Activated CD4-positive, alpha-beta T cell treated with anti-CD3 and anti-CD28 coated beads, Interleukin-2, amount 50 U/mL, for 4 hours (primary cell): Measurements from ENCODE around the gene DOCK8.
"Not testable (repeated sequence)": the region's sequence is repeated elsewhere in the genome, so short reads cannot be mapped to it uniquely, and the experiment has no call there.

Experiments used
- DNase-seq, 2 experiments: peaks; one replicate each; pipeline ENCODE4 v3.0.0-alpha.2; 2020

DOCK8 gene

GRCh38 chr9:227860-228259 is 13.2 kb downstream of the DOCK8 start:
- no peak for DNase-seq

DNA sequence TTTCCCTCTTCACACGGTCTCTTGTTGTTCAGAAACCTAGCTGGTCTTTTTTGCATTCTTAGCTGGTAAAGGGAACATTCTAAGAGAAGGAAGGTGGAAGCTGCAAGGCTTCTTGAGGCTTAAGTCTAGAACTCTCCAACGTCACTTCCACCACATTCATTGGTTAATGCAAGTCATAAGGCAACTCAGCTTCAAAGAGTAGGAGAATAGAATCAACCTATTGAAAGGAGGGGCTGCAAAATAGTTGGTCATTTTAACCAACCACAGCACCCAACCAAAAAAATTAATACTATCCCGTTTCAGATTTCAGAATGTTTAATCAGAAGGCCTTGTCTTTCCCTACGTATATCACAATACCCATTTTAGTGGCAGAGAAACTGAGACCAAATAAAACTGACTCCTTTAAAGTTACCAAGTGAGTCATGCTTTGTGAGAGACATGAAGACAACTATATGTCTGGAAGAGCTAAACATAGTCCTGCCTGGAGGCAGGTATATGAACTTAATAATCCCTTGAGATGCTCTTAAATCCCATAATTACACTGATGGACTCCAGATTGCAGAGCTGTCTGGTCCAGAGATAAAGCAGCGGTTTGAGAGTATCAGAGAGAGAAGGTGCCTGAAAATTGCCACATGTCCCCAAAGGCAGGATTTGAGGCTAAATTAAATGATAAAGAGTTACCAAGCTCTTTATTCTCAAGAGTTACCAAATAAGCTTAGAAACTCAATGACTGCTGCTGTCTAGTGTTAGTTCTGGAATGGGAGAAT is 14.4 kb downstream of the DOCK8 start:
- DNase-seq, result no peak

DNA sequence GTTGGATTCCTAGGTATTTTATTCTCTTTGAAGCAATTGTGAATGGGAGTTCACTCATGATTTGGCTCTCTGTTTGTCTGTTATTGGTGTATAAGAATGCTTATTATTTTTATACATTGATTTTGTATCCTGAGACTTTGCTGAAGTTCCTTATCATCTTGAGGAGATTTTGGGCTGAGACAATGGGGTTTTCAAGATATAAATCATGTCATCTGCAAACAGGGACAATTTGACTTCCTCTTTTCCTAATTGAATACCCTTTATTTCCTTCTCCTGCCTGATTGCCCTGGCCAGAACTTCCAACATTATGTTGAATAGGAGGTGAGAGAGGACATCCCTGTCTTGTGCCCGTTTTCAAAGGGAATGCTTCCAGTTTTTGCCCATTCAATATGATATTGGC is 17.0 kb downstream of the DOCK8 start:
- DNase-seq, result not testable (repeated sequence)

- not testable (repeated sequence) for DNase-seq
These were observed 19.0 kb downstream of the DOCK8 start for GRCh38 chr9:233708-234107.

GRCh38 chr9:237141-237857 is 22.6 kb downstream of the DOCK8 start:
- DNase-seq, result no peak

GRCh38 chr9:237858-238345 is 23.2 kb downstream of the DOCK8 start:
- DNase-seq, result no peak

GRCh38 chr9:242461-243080 is 27.9 kb downstream of the DOCK8 start:
- no peak for DNase-seq

DNA sequence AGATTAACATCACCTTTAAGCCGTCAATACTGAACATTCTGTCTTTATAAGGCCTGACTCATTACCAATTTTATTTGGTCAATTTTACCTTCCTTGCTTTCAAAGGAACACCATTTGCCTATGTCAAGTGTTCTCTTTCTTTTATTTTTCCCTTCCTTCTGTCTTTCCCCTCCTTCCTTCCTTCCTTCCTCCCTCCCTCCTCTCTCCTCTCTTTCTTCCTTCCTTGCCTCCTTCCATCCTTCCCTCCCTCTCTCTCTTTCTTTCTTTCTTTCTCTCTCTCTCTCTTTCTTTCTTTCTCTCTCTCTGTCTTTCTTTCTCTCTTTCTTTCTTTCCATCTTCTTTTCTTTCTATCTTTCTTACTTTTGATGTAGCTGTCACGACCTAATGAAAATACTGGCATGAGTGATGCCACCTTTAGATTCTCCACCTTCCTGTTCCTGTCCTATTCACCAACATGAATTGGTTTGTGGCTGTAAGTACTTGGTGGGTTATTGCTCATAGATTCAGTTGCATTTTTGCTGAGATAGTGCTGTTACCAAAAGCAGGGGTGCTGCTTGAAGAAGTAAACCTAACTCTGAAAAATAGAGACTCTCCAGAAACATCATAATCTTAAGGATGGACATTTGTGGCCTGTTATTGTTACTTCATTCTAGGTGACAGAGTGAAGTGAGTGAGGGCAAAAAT is 33.8 kb downstream of the DOCK8 start:
- DNase-seq, result no peak

DNA sequence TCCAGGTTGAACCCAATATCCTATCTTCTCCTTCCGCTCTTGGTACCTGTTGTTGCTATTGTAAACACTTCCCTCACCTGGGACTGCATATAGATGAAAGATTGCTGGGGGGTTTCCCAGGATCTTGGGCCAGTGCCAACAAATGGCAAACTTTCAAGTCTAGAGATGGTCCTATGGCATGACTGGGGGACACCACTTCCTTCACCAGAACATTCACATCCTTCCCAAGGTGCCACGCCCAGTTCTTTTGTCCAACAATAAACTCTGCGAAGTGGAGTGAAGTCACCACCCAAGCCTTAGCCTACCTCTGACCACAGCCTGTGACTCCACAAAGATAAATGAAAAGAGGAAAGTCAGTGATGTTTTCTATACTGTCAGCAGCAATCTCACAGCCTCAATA is 34.4 kb downstream of the DOCK8 start:
- peak; percentile 2 to 8 for DNase-seq

DNA sequence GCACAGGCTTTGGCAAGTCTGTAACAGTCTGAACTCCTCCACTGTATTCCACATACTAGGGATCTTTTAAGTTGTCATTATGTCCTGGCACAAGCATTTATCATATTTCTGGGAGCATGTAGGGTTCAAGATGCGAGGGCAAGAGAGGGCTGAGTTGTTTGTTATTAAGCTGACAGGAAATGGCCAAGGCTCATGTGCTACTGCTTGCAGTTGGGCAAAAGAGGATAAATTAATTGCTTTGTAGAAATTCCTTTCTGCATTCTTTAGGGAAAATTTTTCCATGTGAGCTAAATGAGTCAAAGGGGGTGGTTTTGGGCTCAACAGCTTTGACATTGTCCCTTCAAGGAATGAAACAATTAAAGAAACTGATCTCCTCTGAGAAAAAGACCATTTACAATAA is 35.4 kb downstream of the DOCK8 start:
- DNase-seq, result no peak

DNA sequence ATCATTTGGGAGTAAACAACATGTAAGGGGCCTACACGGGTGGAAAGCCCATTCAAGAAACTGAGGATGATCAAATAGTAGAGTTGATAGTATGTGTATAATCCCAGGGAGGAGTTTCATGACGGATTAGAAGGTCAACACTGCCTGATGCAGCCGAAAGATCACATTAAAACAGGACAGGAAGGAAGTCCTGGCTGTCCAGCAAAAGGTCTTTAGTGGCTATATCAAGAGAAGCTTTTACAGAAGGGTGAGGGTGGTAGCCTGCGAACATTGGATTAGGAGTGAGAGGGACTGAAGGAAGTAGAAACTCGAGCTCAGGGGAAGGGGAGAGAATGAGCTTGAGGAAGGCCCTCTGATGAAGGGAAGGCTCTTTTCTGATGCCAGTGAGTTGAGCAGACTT is 36.0 kb downstream of the DOCK8 start:
- DNase-seq, result no peak

DNA sequence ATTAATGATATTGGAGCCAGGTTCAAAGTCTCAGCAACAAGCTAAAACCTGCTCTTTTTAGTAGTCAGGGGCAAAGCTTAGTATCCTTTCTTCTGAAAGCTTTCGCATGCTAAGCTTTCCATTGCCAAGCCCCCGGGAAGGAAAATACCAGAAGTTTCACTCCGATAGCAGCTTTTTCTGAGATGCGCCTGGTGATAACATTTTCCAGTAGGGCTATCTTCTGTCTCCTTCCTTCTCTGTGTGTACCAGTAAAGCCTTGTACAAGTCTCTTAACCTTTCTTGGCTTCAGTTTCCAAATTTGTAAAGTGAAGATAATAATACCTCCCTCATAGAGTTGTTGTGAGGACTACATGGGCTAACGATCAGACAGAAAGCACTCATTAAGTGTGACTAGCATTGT is 36.7 kb downstream of the DOCK8 start:
- no peak for DNase-seq

GRCh38 chr9:253539-253938 is 38.9 kb downstream of the DOCK8 start:
- DNase-seq, result no peak

DNA sequence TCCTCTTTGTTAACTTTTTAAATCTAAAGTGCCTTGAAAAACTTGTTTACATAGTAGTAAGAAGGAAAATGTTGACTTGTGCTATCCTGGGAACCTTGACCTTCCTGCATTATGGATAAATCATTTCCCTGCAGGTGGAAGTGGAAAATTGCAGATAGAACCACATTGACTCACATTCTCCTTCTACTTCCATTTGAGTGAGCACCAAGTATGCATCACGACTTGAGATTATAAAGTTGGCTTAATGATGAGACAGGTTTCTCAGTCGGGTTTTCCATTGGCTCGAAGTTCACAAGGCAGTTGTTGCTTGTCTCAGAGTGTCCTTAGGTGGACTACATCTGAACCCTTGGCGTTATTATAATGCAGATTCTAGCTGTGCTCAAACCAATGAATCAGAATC is 39.9 kb downstream of the DOCK8 start:
- DNase-seq, result no peak

DNA sequence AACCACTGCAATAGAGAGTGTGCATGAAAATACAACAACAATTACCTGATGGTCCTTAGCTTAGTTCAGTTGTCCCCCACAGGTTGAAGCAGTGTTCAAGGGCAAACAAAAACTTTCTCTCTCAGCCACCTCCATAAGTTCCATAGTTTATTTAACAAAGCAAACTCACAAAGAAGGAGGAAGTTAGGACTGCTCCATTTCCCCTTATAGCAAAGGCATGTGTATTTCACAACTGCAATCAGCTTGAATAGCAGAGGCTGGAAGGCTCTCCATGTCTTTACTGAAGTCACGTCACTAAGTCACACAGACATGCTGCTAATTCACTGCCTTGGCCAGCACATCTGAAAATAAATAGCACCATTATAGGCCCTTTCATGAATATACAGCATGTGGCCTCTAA is 43.3 kb downstream of the DOCK8 start:
- DNase-seq, result no peak

DNA sequence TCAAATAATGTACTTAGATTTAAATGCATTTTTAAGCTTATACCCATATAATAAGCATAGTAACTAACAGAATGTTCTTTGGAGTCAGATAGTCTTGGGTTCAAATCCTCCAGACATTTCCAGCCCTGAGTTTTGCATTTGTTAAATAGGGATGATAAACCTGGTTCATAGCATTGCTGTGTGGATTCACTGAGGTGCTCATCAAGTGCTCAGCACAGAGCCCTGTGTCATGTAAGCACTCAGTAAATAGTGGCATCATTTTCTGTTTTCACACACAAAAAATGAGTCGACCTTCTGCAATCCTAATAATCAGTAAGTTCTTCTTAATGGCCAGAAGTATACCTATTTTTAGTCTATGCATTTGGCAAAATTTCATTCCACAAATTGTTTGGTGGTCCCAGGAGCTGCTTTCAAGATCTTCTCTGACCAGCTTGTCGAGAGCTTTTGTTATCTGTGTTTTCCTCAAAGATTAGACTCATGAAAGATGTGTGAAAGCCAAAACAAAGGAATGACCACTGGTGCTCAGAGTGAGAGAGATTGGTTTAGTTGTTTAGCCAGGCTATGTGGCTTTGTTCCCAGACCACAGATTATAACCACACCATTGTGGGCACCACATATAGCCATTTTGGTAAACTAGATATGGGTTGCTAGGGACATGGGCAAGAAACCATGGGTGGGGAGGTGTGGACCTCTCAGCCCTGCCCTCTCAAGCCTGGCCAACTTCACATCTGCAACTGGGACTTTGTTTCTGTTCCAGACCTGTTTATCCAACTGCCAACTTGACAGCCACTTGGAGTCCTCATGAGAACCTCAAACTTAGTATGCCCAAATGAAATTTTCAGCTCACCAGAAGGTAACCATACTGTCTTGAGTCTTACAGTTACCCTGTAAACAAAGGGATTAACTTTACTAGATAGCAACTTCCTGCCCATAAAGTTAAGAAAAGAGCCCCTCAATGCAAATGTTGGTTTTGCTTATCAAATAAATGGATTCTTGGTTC is 45.0 kb downstream of the DOCK8 start:
- no peak for DNase-seq

- no peak for DNase-seq
These were observed 49.6 kb downstream of the DOCK8 start for GRCh38 chr9:264231-264630.

DNA sequence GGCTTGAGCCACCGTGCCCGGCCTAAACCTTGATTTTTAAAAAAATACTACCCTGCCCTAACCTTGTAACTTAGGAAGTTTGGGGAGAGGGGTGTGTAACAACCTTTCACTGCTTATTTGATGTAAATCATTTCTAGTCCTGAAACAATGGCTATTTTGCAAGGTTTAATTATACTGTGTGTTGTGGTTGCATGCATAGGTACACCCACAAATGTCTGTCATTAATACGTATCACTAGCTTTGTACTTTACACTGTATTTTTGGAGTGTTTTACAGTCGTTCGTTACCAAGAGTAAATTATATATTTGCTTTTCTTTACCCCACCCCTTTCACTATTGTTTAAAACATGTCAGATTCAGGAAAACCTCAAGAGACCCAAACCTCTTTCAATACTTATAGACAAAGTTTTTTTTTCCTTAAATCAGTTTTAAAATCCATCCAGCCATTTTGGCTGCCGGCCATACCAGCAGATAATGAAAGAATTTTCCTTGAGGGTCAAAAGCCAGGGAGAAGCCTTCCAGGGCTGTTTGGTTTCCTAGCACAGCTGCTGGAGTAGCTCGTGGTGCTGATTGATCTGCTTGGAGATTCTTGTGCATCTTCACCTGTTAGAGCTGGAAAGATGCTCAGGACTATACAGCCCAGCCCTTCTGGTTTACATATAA is 50.7 kb downstream of the DOCK8 start:
- DNase-seq, result no peak

- DNase-seq, result no peak
These were observed 51.6 kb downstream of the DOCK8 start for GRCh38 chr9:266228-266627.

DNA sequence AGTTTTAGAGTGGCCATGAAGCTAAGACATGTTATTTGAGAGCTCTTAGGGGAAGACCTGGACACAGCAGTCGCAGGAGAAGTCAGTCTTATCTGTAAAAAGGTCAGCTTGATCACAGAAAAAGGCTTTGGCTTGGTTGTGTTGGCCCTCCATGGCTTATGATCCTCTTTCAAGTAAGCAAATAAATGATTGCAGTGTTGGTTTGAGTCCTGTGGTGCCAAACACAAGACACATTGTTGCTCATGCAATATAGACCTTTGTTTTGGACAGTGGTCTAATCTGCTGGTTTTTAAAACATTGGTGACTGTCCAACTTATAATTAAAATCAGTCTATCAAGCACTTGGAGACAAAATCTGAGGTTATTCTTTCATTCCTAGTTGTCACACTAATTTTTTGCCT is 54.0 kb downstream of the DOCK8 start:
- no peak for DNase-seq

DNA sequence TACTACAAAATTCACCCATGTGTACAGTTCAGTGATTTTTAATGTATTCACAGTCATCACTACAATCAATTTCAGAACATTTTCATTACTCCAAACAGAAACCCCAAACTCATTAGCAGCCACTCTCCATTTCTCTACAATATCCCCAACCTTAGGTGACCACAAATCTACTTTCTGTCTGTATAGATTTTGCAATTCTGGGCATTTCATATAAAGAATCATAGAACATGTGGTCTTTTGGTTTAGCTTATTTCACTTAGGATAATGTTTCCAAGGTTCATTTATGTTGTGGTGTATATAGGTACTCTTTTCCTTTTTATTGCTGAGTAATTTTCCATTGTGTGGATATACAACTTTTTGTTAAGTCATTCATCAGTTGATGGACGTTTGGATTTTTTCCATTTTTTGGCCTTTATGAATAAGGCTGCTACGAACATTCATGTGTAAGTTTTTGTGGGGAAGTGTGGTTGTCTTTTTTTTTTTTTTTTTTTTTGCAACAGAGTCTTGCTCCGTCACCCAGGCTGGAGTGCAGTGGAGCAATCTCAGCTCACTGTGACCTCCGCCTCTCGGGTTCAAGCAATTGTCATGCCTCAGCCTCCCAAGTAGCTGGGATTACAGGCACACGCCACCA is 54.5 kb downstream of the DOCK8 start:
- DNase-seq, result no peak
